ENCODE data around the gene MFRP.
"Not testable (repeated sequence)": the region's sequence is repeated elsewhere in the genome, so short reads cannot be mapped to it uniquely, and the experiment has no call there.

MFRP gene

DNA sequence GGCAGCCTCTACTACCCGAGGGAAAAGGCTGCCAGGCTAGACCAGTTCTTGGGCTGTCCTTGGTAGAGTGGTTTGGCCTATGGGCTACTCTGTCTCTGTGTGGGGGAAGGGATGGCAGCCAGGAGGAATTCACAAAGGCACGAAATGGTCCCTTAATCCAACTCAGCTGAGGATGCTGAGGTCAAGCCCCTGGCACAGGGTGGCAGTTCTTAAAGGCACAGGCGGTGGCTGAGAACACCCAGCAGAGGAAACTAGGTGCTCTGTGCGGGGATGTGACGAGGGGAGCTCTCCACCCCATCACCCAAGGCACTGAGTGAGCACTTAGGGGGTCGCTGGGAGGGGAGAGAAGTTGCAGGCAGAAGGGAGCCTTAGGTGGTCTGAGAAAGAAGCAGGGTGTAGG lies at the start of gene MFRP:
TSS of gene MFRP (minus strand) at position 101 of the 400 bp plus-strand sequence. CDS start 192 bp downstream, outside the sequence.
- no peak for DNase-seq

DNA sequence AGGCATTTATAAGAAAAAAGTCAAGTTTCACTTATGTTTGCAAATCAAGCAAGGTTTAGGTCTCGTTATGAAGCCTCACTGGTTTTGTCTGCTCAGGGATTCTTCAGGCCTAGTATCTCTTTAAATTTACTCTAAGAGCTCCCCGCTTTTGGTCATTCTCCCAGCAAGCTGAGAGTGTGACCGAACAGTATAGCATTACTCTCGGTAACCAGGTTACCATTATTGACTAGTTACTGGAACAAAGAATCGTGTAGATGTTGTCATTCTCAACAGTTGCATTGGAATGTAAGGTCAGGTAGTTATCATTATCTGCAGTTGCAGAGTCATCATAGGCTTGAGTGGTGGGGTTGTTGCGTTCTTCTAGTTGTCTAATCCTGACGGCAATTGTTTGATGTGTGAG lies 44.8 kb upstream of the MFRP start:
- DNase-seq, result no peak

DNA sequence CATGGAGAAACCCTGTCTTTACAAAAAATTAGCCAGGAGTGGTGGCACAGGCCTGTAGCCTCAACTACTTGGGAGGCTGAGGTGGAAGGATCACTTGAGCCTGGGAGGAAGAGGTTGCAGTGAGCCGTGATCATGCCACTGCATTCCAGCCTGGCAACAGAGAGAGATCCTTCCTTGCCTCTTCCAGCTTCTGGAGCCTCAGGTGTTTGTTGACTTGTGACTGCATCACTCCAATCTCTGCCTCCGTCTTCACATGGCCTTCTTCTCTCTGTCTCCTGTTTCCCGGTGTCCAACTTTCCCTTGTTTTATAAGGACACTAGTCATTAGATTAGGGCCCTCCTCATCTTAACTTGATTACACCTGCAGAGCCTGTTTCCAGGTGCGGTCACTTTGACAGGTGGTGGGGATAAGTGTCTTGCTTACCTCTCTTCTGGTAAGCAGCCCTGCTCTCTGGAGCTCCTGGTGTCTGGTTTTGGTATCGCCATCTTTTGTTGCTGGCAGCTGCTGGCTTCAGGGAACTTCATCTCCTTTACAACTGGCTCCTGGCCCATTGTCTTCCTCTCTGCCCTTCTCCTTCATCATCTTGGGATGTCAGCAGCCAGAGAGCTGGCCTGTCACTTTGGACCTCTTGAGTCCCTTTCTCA lies 43.2 kb upstream of the MFRP start:
- no peak for DNase-seq

DNA sequence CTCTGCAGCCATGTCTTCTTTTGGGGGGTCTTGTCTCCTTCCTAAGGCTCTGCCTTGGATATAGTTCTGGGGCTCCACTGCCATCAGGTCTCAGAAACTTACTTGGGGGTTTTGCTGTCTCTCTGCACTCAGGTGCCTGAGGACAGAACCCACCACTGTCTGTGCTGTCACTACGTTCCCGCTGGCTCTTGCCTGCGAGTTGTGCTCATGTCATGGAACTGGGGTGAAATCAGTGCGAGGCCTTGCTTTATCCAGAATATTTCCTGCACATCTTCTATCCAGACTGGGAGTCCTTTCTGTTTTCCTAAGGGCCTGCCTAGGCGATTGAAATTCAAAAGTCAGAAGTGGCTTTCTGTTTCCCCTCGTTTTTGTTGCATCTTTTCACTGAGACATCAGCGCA lies 41.6 kb upstream of the MFRP start:
- no peak for DNase-seq

DNA sequence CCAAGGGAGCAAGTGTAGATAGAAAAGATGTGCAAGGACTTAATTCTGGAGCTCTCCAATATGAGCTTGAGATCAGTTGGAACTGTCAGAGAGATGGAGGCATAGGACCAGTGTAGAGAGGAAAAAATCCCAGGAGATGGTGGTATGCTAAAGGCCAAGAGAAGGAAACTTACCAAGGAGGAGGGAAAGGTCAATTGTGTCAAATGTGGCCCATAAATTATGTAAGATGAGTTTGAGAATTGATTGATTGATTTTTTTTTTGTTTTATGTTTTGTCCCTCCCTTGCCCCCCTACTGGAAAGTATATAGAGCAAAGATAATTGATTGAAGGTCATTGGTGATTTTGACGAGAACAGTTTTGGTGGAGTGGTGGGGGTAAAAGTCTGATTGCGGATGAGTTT lies 37.8 kb upstream of the MFRP start:
- DNase-seq, result no peak

GRCh38 chr11:119382513-119382912 lies 36.0 kb upstream of the MFRP start:
- not testable (repeated sequence) for DNase-seq

GRCh38 chr11:119382101-119382500 lies 35.6 kb upstream of the MFRP start:
- no peak for DNase-seq

GRCh38 chr11:119381181-119381988 lies 34.9 kb upstream of the MFRP start, which contains the start of gene USP2:
Gene USP2 (minus strand): TSS chr11:119381690. CDS start chr11:119373480, 8,210 bp downstream.
- DNase-seq, result peak in 55 of 56 donors; percentile 81 to 99 (median 96)

DNA sequence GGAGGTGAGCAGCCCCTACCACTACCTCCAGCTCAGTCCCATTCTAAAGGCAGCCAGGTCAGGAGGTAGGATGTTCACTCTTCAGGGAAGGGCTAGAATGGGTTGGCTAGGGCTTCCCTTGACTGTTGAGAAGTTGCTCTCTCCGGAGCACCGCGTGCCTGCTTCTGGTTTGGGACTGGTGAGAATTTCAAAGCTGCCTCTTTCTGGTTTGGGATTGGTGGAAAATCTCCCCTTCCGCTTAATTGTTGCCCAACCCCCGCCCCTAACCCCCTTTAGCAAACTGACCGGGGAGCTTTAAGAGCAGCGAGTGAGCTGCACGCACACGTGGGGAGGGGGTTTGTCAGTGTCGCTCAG lies 34.3 kb upstream of the MFRP start:
- DNase-seq, result no peak

- no peak for DNase-seq
Observed at GRCh38 chr11:119380160-119380826, 33.8 kb upstream of the MFRP start.

GRCh38 chr11:119378851-119379465 lies 32.5 kb upstream of the MFRP start:
- DNase-seq, result no peak

- no peak for DNase-seq
Observed at GRCh38 chr11:119377961-119378667, 31.6 kb upstream of the MFRP start.

- peak in 1 of 56 donors; percentile 42 for DNase-seq
Observed at GRCh38 chr11:119377112-119377901, 30.8 kb upstream of the MFRP start.

DNA sequence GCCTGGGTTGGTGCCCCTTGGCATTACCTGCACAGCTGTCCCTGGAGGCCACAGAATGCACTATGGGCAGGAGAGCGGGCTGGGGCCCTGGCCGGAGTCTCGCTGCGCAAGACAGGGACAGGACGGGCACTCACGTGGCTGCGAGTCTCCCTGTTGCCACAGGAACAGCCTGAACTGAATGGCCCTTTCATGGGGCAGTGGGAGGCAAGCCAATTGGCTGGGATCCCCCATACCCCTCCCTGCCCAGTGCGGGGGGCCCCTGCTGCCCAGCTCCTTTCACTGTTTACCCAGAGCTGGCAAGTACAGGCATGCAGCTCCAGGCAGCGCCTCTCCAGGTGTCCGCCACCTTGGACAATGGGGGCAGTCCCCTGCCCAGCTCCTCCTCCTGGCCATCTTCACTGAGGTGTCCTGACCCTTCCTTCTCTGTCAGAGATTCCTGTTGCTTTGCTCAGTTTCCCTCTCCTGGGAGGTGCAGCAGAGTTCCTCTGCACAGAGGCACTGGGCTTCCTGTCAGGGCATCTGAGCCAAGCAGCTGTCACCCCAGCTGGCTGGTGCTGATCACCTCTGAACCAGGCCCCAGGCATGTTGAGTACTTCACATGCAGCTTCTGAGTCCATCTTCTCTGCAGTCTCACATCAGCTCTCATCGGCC lies 29.8 kb upstream of the MFRP start:
- DNase-seq, result peak in 55 of 56 donors; percentile 68 to 97 (median 91)

- DNase-seq, result peak in 50 of 56 donors; percentile 56 to 92 (median 79)
Observed at GRCh38 chr11:119375337-119376196, 29.1 kb upstream of the MFRP start.

- DNase-seq, result peak in 34 of 56 donors; percentile 43 to 84 (median 70)
Observed at GRCh38 chr11:119374632-119375336, 28.3 kb upstream of the MFRP start.

DNA sequence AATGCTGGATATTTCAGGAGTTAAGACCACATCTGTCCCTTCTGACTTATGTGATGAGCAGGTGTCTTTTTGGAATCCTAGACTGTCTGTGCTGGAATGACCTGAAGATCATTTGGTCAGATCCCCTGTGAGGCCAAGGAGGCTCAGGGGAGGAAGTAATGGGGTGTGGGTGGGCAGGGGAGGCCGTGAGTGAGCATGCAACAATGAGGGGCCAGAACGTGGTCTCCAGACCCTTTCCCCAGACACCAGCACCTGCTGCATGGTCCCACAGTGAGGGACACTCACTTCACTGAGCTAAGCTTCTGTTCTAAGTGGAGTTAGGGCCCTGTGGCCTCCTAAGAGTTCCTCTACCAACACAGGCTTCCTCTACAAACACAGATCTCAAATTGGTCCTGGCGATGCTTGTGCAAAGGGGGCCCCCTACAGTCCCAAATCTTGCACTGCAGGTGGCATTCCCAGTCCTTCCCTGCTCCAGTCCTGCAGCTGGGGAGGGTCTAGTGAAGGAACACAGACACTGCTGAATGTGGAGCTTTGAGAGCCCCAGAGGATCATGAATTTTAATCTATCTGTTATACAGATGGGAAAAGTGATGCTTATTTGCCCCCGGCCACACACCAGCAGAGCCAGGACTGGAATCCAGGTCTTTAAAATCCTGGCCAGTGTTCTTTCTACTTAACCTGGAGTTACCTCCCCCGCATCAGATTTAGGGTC lies 27.6 kb upstream of the MFRP start:
- DNase-seq, result peak in 49 of 56 donors; percentile 37 to 91 (median 72)
